Choroid plexus epithelial cell (primary cell): ENCODE measurements around the gene GLIS2.

ENCODE experiments used
- DNase-seq: peaks from one replicate; pipeline ENCODE4 v3.0.0-alpha.2; 2010; ENCODE audit warnings: low read depth
- H3K4me3 ChIP-seq: 2 replicates; pipeline ENCODE4 v1.5.1; 2011; ENCODE audit warnings: low read depth, mild to moderate bottlenecking, control low read depth, low read length, moderate library complexity
- CTCF ChIP-seq: conservative IDR thresholded peaks from 2 replicates; pipeline ENCODE4 v1.5.1; 2011; ENCODE audit warnings: low read depth, mild to moderate bottlenecking, control low read depth, inconsistent platforms, low read length, moderate library complexity

The GLIS2 gene

DNA sequence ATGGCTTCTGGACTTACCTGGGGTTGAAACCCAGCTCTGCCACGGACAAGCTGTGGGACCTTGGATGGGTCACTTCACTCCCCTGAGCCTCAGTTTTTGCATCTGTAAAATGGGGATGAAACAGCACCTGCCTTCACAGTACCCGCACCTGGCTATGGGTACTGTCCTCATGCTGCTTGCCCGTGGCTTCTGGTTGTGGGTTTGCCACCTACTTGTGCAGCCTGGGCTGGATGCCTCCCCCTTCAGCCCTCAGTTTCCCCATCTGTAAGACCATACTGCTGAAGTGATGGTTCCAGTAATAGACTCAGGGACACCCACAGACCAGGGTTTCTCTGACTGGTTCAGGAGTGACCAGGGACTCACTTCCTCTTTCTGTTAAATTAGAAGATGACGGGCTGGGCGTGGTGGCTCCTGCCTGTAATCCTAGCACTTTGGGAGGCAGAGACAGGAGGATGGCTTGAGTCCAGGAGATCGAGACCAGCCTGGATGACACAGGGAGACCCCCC is 9.4 kb downstream of the GLIS2 start:
- no peak for DNase-seq
- H3K4me3 ChIP-seq: no peak overlapping the region
- TF ChIP-seq CTCF: no peak

DNA sequence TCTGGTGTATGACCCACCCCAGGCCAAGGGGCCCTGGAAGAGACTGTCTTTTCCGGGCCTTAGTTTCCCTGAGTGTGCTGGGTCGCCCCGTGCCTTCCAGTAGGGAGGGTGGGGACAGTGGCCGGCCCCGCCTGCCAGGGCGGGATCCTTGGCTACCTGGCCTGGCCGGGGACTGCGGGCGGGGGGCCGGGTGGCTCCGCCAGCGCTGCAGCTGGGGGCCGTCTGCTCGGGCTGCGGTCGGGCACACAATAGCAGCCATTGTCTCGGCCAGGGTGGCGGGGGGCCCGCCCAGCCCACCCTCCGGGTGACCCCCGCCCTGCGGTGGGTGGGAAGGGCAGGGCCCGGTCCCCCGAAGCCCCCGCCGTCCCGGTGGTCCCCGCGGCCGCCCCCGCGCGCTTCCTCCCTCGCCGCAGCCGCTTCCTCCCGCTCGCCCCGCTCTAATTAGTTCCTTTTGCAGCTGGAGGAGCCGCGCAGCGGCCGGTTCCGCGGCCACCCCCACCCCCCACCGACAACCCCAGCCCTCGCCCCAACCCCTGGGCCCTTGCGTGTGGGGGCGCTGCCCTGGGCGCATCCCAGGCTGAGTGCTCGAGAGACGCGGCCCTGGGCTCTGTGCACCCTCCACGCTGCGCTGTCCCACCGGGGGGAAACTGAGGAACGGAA is 11.6 kb downstream of the GLIS2 start:
- TF ChIP-seq CTCF: no peak
- no peak for DNase-seq
- H3K4me3 ChIP-seq: peak overlapping the region; percentile 57

DNA sequence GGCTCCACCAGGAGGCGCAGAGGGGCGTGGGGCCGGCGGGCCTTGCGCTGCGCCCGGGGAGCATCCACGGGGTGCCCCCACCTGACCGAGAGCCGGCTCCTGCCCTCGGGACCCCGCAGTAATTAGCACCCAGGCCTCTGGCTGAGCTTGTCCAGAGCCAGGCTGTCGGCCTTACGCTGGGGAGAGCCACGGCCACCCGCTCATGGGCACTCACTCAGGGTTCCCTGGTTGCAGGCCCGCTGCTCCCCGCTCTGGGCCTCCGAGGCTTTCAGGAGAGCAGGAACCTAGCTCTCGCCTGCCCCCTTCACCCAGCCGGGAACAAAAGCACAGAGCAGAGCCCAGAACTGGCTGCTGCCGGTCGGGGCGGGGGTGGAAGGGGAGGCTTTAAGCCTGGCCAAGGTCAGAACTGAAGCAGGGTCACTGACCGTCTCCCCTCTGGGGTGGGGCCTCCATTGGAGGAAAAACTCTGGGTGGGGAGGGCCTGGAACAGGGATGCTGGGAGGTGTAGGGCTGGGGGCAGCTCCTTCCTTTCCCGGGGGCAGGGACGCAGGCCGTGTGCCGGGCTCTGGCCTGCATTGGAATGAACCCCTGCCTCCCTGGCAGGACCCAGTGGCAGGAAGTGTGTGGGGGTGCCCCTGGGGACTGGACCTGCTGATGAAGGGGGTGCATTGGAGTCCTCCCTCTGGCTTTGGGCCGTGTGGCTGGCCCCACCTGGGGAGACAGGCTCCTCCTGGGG is 12.3 kb downstream of the GLIS2 start:
- DNase-seq: peak; percentile 79
- H3K4me3 ChIP-seq: peak overlapping the region; percentile 57
- peak; percentile 75 for TF ChIP-seq CTCF

DNA sequence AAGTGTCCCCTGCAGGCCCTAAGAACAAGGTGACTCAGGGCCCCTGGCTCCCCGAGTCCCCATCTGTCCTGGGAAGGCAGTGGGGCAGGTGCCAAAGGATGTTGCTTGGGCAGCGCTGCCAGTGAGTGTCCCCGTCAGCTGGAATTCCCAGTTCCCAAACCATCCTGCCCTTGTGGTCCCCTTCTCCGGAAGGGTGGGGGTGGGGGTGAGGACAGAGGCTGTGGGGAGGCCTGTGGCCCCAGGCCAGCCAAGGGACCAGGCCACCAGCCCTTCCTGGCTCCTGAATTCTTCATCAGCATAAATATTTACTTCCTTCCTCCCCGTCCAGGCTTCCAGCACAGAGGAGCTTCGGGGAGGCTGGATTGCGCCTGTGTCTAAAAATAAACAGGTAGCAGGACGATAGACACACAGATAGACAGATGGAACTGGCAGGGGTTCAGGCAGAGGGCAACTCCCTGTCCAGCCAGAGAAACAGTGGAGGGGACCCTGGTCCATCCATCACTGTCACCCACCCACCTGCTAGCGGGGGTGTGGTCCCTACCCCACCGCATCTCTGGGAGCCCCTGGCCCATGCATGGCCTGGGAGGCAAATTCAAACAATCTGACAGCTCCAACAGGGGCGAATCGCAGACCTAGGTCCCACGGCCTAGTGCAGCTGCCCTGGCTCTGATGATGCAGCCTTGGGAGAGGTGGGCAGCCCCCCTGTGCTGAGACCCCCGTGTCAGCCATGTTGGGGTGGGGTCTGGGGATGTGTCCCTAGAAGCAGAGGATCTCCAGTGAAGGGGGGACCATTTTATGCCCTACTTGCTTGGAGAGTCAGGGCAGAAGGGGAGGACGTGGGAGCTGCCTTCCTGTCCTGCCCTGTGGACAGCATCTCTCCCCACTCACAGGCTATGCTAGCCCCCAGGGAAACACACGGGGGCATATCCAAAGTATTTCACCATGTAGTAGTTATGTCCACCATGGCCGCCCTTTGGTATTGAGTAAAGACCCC is 13.2 kb downstream of the GLIS2 start:
- no peak for TF ChIP-seq CTCF
- H3K4me3 ChIP-seq: no peak overlapping the region
- DNase-seq: no peak

DNA sequence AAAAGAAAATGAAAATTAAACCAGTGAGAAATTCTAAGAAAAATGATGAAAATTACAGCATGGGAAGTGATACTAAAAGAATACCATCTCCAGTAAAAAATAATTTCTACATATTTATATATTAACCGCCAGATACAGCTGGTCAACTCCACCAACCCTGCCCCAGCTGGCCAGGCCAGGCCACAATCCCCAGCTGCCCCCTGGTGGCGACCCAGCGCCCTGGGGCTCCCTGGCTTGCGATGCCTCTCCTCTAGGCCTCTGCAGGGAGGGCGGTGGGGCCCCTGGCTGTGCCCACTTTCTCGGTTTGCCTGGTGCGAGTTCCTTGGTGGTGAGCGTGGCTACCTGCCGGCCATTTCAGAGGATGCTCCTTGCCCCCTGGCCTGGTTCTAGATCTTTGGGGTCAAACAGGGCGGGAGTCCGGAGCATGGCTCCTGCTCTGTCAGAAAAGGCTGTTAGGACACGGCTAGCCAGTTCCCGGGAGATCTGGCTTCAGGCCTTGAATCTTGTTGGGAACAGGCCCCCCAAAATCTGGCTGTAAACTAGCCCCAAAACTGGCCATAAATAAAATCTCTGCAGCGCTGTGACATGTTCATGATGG is 14.5 kb downstream of the GLIS2 start:
- no peak overlapping the region for H3K4me3 ChIP-seq
- peak; percentile 98 for TF ChIP-seq CTCF
- DNase-seq: peak; percentile 80

GRCh38 chr16:4332083-4332482 is 16.2 kb downstream of the GLIS2 start:
- DNase-seq: no peak
- no peak for TF ChIP-seq CTCF
- H3K4me3 ChIP-seq: no peak overlapping the region
